ENCODE results near the gene FTL.

DNA sequence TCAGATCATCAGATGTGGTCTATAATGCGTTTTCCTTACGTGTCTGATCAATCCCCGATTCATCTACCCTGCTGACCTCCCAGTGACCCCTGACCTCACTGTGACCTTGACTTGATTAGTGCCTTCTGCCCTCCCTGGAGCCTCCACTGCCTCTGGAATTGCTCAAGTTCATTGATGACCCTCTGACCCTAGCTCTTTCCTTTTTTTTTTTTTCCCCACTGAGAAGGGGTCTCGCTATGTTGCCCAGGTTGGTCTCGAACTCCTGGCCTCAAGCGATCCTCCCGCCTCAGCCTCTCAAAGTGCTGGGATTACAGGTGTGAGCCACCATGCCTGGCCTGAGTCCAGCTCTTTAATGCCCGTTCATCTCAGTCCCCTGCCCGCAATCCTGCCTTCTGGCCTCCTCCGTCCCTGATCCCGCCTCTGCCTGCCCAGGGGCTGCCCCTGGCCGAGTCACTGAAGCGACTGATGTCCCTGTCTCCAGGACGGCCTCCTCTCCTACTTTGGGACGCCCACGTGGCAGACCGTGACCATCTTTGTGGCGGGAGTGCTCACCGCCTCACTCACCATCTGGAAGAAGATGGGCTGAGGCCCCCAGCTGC lies 4.0 kb upstream of the FTL start:
- no peak for TF ChIP-seq POLR2A (IDR thresholded peaks at IDR 0.05; ENCODE audit: extremely low read depth, insufficient read length)
- TF ChIP-seq, protein P1, sequence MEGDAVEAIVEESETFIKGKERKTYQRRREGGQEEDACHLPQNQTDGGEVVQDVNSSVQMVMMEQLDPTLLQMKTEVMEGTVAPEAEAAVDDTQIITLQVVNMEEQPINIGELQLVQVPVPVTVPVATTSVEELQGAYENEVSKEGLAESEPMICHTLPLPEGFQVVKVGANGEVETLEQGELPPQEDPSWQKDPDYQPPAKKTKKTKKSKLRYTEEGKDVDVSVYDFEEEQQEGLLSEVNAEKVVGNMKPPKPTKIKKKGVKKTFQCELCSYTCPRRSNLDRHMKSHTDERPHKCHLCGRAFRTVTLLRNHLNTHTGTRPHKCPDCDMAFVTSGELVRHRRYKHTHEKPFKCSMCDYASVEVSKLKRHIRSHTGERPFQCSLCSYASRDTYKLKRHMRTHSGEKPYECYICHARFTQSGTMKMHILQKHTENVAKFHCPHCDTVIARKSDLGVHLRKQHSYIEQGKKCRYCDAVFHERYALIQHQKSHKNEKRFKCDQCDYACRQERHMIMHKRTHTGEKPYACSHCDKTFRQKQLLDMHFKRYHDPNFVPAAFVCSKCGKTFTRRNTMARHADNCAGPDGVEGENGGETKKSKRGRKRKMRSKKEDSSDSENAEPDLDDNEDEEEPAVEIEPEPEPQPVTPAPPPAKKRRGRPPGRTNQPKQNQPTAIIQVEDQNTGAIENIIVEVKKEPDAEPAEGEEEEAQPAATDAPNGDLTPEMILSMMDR (IDR thresholded peaks at IDR 0.05; ENCODE audit: low read depth, low read length): no peak
- TF ChIP-seq, protein P2, sequence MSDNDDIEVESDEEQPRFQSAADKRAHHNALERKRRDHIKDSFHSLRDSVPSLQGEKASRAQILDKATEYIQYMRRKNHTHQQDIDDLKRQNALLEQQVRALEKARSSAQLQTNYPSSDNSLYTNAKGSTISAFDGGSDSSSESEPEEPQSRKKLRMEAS (IDR thresholded peaks at IDR 0.05; ENCODE audit: low read depth, low read length): no peak
- TF ChIP-seq MYC (IDR thresholded peaks at IDR 0.05; ENCODE audit: low read depth, low read length): no peak

Data from NB4 (cell line).